MM.1S (cell line): ENCODE results near the gene CNRIP1.

ENCODE experiments used
- CTCF ChIP-seq: fragments of 300-600 bp; sonication (generic); IDR thresholded peaks from 2 replicates; pipeline ENCODE4 v1.5.1; 2016; ENCODE audit warnings: antibody characterized with exemption, low read length, mixed read lengths
- EZH2 ChIP-seq: fragments of 300-600 bp; sonication (generic); optimal IDR thresholded peaks from 2 replicates; pipeline ENCODE3; 2017; ENCODE audit warnings: low read depth, mild to moderate bottlenecking, antibody characterized with exemption, low read length, mixed read lengths
- EZH2phosphoT487 ChIP-seq: fragments of 300-600 bp; sonication (generic); IDR thresholded peaks from 2 replicates; pipeline ENCODE4 v1.6.1; 2018; ENCODE audit warnings: antibody characterized with exemption, low read length

GRCh38 chr2:68294913-68295312 lies 24.8 kb downstream of the CNRIP1 start:
- TF ChIP-seq CTCF (no peak), EZH2 (no peak), EZH2phosphoT487 (no peak)
